Suprapubic skin (tissue), 4 donors: ENCODE data around the gene ZFAND3. TPM values are rescaled to one million over a fixed set of nuclear protein-coding genes. Genes with fewer than 3 reads are reported as not detected.

Source experiments
- DNase-seq, 2 donors: peaks; one replicate each; pipeline ENCODE4 v3.0.0-alpha.2; 2019; ENCODE audit warnings: low spot score in 2 of 2
- H3K27ac ChIP-seq: fragments of 200-600 bp; sonication (generic); one replicate; pipeline ENCODE4 v1.5.1; 2019
- H3K27me3 ChIP-seq: fragments of 200-600 bp; sonication (generic); one replicate; pipeline ENCODE4 v1.5.1; 2019
- H3K36me3 ChIP-seq: fragments of 200-600 bp; sonication (generic); one replicate; pipeline ENCODE4 v1.5.1; 2019
- H3K4me1 ChIP-seq: fragments of 200-600 bp; sonication (generic); one replicate; pipeline ENCODE4 v1.5.1; 2019
- H3K4me3 ChIP-seq: fragments of 200-600 bp; sonication (generic); one replicate; pipeline ENCODE4 v1.5.1; 2019; ENCODE audit warnings: mild to moderate bottlenecking
- H3K9me3 ChIP-seq: fragments of 200-600 bp; sonication (generic); one replicate; pipeline ENCODE4 v1.5.1; 2019
- CTCF ChIP-seq, 2 donors: fragments of 200-600 bp in 1 of 2; fragments of 450-650 bp in 1 of 2; sonication (generic) in 1 of 2; IDR thresholded peaks; one replicate each; pipeline ENCODE4 v1.5.1; 2016 to 2019; ENCODE audit warnings: antibody characterized with exemption in 2 of 2, mild to moderate bottlenecking in 1 of 2, moderate library complexity in 1 of 2
- EP300 ChIP-seq: sonication (generic); formaldehyde crosslinking; IDR thresholded peaks from one replicate; pipeline ENCODE4 v1.6.1; 2017; ENCODE audit warnings: antibody characterized with exemption
- POLR2A ChIP-seq, 2 donors: fragments of 450-650 bp; IDR thresholded peaks; one replicate each; pipeline ENCODE4 v1.6.1; 2017; ENCODE audit warnings: antibody characterized with exemption in 2 of 2, mild to moderate bottlenecking in 2 of 2, moderate library complexity in 2 of 2
- POLR2AphosphoS5 ChIP-seq, 3 donors: sonication (generic); formaldehyde crosslinking; IDR thresholded peaks; one replicate each; pipeline ENCODE4 v1.6.1; 2017; ENCODE audit warnings: antibody characterized with exemption in 3 of 3
- WGBS: methylation state at CpG from one replicate; pipeline ENCODE4 v1.1.5; 2018; 5-methylcytosine and 5-hydroxymethylcytosine counted together
- total RNA-seq, 4 donors: library from RNA; depleted of rRNA; stranded (reverse); fragments of >200 nt; gene quantifications; one replicate each; pipeline ENCODE4 v1.1.0, GENCODE V29; 2016

Gene ZFAND3
- total RNA-seq, 4 donors from 2014 or later = 31.1 to 41.0 (median 36.3) TPM

GRCh38 chr6:37940074-37940847 lies 120.7 kb downstream of the ZFAND3 start:
- 89% methylated on average over 3 of the region's 3 CpGs for WGBS
- Histone ChIP-seq H3K27ac (no peak overlapping the region), H3K4me1 (peaks cover 7% of the 10 kb centered on the region), H3K9me3 (no peaks in the 10 kb centered on the region), H3K36me3 (no peaks in the 10 kb centered on the region), H3K27me3 (no peaks in the 10 kb centered on the region), H3K4me3 (no peak overlapping the region)
- no peak for TF ChIP-seq POLR2AphosphoS5 (IDR thresholded peaks at IDR 0.05)
- no peak for DNase-seq

- Histone ChIP-seq H3K27me3 (no peaks in the 10 kb centered on the region), H3K9me3 (no peaks in the 10 kb centered on the region), H3K36me3 (no peaks in the 10 kb centered on the region), H3K27ac (no peak overlapping the region), H3K4me1 (peaks cover 7% of the 10 kb centered on the region), H3K4me3 (no peak overlapping the region)
- 79% methylated on average over 2 of the region's 2 CpGs for WGBS
- DNase-seq = no peak
- TF ChIP-seq EP300 (no peak), CTCF (IDR thresholded peaks at IDR 0.05) (no peak), POLR2A (IDR thresholded peaks at IDR 0.05) (no peak), POLR2AphosphoS5 (IDR thresholded peaks at IDR 0.05) (no peak)
These were observed 122.3 kb downstream of the ZFAND3 start for GRCh38 chr6:37941871-37942270.

GRCh38 chr6:37942606-37943376 lies 123.3 kb downstream of the ZFAND3 start:
- no peaks in the 10 kb centered on the region for H3K36me3 ChIP-seq
- TF ChIP-seq POLR2AphosphoS5 (IDR thresholded peaks at IDR 0.05) (no peak), CTCF (IDR thresholded peaks at IDR 0.05) (no peak), EP300 (no peak), POLR2A (IDR thresholded peaks at IDR 0.05) (no peak)
- no peaks in the 10 kb centered on the region for H3K27me3 ChIP-seq
- peaks cover 7% of the 10 kb centered on the region for H3K4me1 ChIP-seq
- no peak overlapping the region for H3K4me3 ChIP-seq
- DNase-seq = no peak
- 46% methylated on average over 3 of the region's 3 CpGs for WGBS
- H3K27ac ChIP-seq = no peak overlapping the region
- no peaks in the 10 kb centered on the region for H3K9me3 ChIP-seq

- Histone ChIP-seq H3K36me3 (no peaks in the 10 kb centered on the region), H3K4me1 (peaks cover 7% of the 10 kb centered on the region), H3K27me3 (no peaks in the 10 kb centered on the region), H3K9me3 (no peaks in the 10 kb centered on the region), H3K27ac (no peak overlapping the region), H3K4me3 (no peak overlapping the region)
- DNase-seq = no peak
- TF ChIP-seq POLR2A (IDR thresholded peaks at IDR 0.05) (no peak), CTCF (IDR thresholded peaks at IDR 0.05) (no peak), EP300 (no peak), POLR2AphosphoS5 (IDR thresholded peaks at IDR 0.05) (no peak)
- WGBS = 95% methylated on average over 1 of the region's 1 CpG
These were observed 124.0 kb downstream of the ZFAND3 start for GRCh38 chr6:37943436-37944058.

GRCh38 chr6:37946057-37946456 lies 126.5 kb downstream of the ZFAND3 start:
- Histone ChIP-seq H3K4me3 (no peak overlapping the region), H3K9me3 (no peaks in the 10 kb centered on the region), H3K36me3 (no peaks in the 10 kb centered on the region), H3K27ac (no peak overlapping the region), H3K27me3 (no peaks in the 10 kb centered on the region), H3K4me1 (no peaks in the 10 kb centered on the region)
- DNase-seq = no peak
- whole genome bisulfite sequencing = 88% methylated on average over 2 of the region's 2 CpGs
- TF ChIP-seq POLR2A (IDR thresholded peaks at IDR 0.05) = no peak
- TF ChIP-seq EP300 = no peak
- no peak for TF ChIP-seq CTCF (IDR thresholded peaks at IDR 0.05)
- no peak for TF ChIP-seq POLR2AphosphoS5 (IDR thresholded peaks at IDR 0.05)
